Measurements from ENCODE around the gene FAM120B.

GRCh38 chr6:170439366-170440361, 133.1 kb downstream of the FAM120B start:
- TF ChIP-seq CTCF (IDR thresholded peaks at IDR 0.05), result no peak
- no peak for TF ChIP-seq POLR2A (IDR thresholded peaks at IDR 0.05)
- TF ChIP-seq POLR2AphosphoS5 (IDR thresholded peaks at IDR 0.05), result no peak
- TF ChIP-seq EP300 (IDR thresholded peaks at IDR 0.05), result no peak

All from gastroesophageal sphincter (tissue), 3 donors.